Fibroblast of villous mesenchyme (primary cell): ENCODE results near the gene PHF12. TPM values are rescaled to one million over a fixed set of nuclear protein-coding genes. Genes with fewer than 3 reads are reported as not detected.
"Not testable (repeated sequence)": the region's sequence is repeated elsewhere in the genome, so short reads cannot be mapped to it uniquely, and the experiment has no call there.

Experiments used
- DNase-seq: peaks from one replicate; pipeline ENCODE4 v3.0.0-alpha.2; 2010; ENCODE audit warnings: low read depth
- H3K4me3 ChIP-seq: 2 replicates; pipeline ENCODE4 v1.5.1; 2011; ENCODE audit warnings: low read depth, mild to moderate bottlenecking, low read length
- CTCF ChIP-seq: IDR thresholded peaks from 2 replicates; pipeline ENCODE4 v1.5.1; 2012; ENCODE audit warnings: low read depth, mild to moderate bottlenecking, low read length; ENCODE audit not compliant: insufficient read depth
- total RNA-seq: library from RNA; depleted of rRNA; stranded (reverse); fragments of >200 nt; gene quantifications from 2 replicates; pipeline ENCODE4 v1.2.3, GENCODE V29; 2012

Gene PHF12
- total RNA-seq, 1 donor: 22.5 TPM

GRCh38 chr17:28896491-28896883, 54.8 kb downstream of the PHF12 start:
- no peak for DNase-seq
- peak overlapping the region; percentile 87 for H3K4me3 ChIP-seq
- TF ChIP-seq CTCF: no peak

GRCh38 chr17:28895794-28896447, 55.4 kb downstream of the PHF12 start:
- peak overlapping the region; percentile 87 for H3K4me3 ChIP-seq
- no peak for TF ChIP-seq CTCF
- DNase-seq: no peak

DNA sequence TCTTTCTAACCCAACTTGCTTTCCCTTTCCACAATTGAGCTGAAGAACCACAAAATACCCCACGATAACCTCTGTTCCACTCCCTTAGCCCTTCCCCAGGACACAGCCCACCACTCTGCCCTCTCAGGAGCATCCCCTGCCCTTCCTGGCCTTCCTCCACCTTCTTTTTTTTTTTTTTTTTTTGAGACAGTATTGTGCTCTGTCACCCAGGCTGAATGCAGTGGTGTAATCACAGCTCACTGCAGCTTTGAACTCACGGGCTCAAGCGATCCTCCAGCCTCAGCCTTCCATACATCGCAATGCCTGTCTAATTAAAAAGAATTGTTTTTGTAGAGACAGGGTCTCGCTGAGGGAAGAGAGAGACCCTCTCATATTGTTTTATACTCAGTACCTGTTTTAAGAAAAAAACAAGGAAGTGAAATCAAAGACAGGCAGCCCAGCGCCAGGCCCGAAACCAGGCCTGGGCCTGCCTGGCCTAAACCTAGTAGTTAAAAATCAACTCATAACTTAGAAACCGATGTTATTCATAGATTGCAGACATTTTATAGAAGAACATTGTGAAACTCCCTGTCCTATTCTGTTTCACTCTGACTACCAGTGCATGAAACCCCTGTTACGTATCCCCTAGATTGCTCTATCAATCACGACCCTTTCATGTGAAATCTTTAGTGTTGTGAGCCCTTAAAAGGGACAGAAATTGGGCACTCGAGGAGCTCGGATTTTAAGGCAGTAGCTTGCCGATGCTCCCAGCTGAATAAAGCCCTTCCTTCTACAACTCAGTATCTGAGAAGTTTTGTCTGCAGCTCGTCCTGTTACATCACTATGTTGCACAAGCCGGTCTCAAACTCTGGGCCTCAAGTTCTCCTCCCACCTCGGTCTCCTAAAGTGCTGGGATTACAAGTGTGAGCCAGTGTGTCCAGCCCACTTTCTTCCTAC, 57.8 kb downstream of the PHF12 start:
- not testable (repeated sequence) for H3K4me3 ChIP-seq
- peak; percentile 42 for DNase-seq

- no peak overlapping the region for H3K4me3 ChIP-seq
- no peak for TF ChIP-seq CTCF
- no peak for DNase-seq
Measured at GRCh38 chr17:28892024-28892423, 59.3 kb downstream of the PHF12 start.

DNA sequence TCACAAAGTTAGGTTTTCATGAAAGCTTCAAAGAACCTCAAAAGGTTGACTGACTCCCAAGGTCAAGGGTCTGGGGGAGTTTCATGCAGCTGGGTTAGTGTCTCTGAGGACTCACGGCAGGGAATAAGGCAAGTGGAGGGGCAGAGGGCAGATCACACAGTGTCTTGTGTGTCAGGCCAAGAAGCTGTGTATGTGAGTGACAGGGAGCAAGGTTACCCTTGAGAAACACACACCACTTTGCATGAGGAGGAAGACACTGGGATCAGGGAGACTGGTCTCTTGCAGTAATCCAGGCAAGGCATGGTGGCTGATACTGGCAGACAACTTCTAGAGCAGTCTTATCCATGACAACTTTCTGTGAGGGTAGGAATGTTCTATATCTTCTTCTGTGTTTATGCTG, 60.1 kb downstream of the PHF12 start:
- DNase-seq: no peak
- no peak for TF ChIP-seq CTCF
- no peak overlapping the region for H3K4me3 ChIP-seq

GRCh38 chr17:28889996-28890395, 61.3 kb downstream of the PHF12 start:
- no peak for TF ChIP-seq CTCF
- no peak for DNase-seq
- H3K4me3 ChIP-seq: no peak overlapping the region

DNA sequence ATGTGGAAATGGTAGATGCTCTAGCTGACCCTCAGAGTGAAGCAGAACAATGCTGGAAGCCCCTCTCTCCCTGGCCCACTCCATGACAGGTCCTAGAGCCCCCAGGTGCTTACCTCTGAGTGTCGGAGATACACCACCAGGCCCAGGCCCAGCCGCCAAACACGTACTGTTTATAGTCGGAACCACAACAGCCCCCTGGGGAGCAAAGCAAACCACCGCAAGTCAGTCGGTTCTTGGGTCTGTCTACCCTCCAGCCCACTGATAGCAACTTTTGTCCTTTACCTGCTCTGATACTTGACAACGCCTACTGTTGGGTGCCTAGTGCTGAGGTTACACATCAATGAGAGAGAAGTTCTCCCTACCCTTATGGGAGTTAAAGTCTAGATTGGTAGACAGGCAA, 62.5 kb downstream of the PHF12 start:
- TF ChIP-seq CTCF: no peak
- no peak overlapping the region for H3K4me3 ChIP-seq
- no peak for DNase-seq
